IPS DF 19.7 (cell line): ENCODE measurements around the gene CXCL17.

Experiments
- DNase-seq: peaks from one replicate; pipeline ENCODE4 v3.0.0-alpha.2; 2013; ENCODE audit warnings: low read depth, low spot score

Gene CXCL17

DNA sequence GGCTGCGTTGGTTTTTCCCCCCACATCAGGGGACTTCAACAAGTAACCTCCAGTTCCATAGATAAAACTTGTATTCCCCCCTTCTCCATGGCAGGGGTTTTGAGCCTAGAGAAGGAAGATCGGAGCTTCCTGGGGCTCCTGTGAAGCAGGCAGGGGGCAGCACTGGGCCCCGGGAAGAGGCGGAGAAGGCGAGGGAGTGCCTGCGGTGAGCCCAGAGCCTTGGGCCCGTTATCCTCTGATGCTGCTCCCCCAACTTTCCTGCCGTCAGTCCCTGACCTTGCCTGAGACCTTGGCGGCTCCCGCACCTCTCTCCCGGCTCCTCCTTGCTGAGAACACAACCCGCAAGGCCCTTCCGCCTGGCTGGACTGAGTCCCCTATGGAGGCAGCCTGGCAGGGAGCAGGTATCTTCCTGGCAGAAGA lies 18.0 kb downstream of the CXCL17 start:
- no peak for DNase-seq

DNA sequence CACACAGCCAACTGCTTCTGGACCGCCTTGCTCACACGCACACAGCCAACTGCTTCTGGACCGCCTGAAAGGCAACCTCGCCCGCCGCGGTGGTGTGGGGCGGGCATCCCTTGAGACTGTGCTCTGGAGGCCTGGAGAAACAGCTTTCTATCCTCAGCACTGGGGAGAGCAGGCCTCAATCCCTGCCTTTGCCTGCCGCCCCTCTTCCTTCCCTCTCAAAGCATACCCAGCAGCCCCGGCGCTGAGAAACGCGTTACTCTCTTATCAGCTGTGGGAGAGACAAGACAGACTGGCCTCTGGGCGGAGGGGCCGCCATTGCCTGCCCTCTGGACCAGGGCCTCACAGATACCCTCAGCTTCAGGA lies 18.4 kb downstream of the CXCL17 start:
- DNase-seq: no peak

- no peak for DNase-seq
Measured at GRCh38 chr19:42423462-42424344, 19.0 kb downstream of the CXCL17 start.

- no peak for DNase-seq
Measured at GRCh38 chr19:42422901-42423461, 19.8 kb downstream of the CXCL17 start.

DNA sequence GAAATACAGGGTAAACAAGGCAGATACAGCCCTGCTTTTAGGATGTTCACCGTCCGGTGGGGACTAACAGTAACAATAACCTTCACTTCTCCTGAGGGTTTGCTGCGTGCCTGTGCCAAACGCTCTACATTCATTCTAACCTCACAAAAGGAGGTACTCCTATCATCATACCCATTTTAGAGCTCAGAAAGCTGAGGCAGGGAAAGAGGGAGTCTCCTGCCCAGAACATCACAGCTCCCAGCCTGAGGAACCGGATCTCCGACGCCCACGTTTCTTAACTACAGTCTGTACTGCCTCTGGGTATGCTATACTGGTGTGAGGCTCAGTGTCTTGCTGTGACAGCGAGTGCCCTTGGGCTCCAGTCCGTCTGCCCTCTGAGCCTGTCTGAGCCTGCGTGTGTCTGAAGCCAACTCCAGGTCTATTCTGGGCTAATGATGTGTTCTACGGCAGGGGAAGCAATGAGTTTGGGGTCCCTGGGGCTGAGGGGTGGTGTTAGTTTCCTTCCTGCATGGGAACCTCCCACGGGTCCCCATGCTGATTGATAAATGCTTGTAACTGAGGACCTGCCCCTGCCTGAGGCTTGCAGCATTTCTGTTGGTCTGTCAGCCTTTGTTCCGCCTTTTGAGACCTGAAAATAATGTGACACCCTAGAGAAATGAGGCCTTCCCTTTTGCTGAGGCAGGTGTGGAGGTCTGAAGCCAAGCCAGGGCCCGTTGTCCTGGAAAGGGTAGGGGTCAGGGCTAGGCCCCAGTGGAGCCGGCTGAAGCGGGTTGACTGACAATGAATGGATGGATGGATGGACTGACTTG lies 20.4 kb downstream of the CXCL17 start:
- DNase-seq: no peak

- DNase-seq: no peak
Measured at GRCh38 chr19:42421591-42422031, 21.1 kb downstream of the CXCL17 start.

GRCh38 chr19:42421101-42421500 lies 21.6 kb downstream of the CXCL17 start:
- DNase-seq: no peak

GRCh38 chr19:42420055-42420544 lies 22.6 kb downstream of the CXCL17 start:
- DNase-seq: no peak

DNA sequence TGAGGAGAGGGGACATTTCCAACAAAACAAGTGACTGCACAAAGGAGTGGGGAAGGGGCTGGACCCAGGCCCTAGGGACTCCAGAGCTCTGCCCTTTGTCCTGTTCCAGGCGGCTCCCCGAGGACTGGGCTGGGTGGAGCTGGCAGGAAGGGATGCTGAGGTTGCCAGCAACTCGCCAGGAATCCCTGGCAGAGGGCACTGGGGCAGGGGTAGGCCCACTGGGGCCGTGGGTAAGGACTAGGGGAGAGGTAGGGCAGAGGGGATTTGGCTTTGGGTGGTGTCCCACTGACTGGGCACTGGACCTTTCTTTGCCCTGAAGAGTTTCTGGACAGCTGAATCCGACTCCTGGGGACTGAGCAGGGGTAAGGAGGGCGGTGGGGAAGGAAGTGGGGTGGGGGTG lies 23.4 kb downstream of the CXCL17 start:
- no peak for DNase-seq

- no peak for DNase-seq
Measured at GRCh38 chr19:42412661-42413076, 30.1 kb downstream of the CXCL17 start.

GRCh38 chr19:42412227-42412626 lies 30.5 kb downstream of the CXCL17 start:
- DNase-seq: no peak

- DNase-seq: no peak
Measured at GRCh38 chr19:42411581-42412178, 31.1 kb downstream of the CXCL17 start.

DNA sequence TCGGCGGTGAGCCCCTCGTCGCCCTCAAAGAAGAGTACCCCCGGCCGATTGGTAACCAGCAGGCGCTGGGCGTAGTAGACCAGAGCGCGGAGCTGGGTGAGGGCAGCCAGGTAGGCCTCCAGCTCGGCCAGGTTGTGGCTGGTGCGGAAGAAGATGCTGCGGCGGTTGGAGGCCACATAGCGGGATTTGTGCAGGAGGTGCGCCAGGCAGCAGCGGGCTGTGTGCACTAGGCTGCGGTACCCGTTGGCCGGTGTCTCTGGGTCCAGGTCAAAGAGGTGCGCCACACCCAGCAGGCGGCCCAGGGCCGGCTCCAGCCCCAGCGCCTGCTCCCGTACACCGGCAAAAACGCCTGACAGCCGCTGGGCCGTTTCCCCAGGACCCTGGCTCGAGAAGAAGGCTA lies 32.4 kb downstream of the CXCL17 start:
- DNase-seq: no peak

- no peak for DNase-seq
Measured at GRCh38 chr19:42409477-42409876, 33.3 kb downstream of the CXCL17 start.

DNA sequence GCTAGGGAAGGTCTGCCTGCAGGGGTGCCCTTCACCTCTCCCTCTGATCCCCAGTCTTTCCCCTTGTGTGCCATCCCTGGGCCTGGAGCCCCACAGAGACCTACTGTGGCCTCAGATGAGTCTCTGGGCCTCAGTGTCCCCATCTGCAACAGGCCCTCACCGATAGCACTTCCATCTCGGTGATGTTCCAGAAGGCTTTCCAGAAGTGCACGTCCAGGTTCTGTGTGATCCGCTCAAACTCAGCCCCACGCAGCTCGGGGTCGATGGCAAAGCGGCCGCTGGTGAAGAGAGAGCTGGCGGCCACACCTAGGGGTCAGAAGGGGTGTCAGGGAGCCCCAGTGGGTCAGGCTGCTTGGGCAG lies 35.0 kb downstream of the CXCL17 start:
- DNase-seq: no peak

DNA sequence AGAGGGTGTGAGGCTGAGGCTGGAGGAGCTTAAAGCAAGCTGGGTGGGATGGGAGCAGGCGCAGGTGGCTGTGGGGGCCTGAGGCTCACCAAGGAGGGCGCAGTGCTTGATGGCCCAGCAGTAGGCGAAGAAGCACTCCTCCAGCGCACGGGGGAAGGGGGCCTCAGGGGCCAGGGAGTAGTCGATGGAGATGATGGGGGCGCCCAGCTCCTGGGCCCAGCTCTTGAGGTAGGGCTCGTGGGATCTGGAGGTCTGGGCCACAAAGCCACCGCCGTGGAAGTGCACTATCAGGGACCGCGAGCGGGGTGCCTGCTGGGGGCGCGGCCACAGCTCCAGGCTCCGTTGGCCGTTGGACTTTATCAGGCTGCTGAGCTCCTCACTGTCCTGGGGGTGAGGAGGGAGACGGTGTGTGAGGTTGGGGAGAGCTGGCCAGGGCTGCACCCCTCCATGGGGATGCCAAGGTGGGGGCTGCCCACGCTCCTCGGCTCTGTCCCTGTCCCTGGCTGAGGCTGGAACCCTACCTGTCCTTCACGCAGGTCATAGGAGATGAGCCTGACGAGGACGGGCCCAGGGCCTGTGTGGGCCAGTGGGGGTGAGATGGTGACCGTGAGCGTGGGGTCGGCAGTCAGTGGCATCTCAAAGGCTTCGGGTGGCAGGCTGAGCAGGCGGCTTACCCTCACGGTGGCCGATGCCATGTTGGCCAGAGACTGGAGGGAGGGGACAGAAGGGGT lies 35.5 kb downstream of the CXCL17 start:
- no peak for DNase-seq

GRCh38 chr19:42406111-42406510 lies 36.6 kb downstream of the CXCL17 start:
- DNase-seq: no peak

DNA sequence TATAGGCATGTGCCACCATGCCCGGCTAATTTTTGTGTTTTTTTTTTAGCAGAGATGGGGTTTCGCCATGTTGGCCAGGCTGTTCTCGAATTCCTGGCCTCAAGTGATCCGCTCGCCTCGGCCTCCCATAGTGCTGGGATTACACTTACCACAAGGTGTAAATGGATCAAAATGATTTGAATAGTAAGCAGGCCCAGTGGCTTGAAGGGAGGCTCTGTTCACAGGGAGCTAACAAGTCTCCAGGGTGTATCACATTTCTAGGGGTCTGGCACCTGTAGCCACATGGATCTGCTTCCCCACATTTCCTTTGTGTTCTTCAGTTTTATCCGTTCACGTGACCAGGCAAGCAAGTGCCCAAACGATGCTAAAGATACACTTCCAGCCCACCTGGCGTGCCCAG lies 39.2 kb downstream of the CXCL17 start:
- no peak for DNase-seq

DNA sequence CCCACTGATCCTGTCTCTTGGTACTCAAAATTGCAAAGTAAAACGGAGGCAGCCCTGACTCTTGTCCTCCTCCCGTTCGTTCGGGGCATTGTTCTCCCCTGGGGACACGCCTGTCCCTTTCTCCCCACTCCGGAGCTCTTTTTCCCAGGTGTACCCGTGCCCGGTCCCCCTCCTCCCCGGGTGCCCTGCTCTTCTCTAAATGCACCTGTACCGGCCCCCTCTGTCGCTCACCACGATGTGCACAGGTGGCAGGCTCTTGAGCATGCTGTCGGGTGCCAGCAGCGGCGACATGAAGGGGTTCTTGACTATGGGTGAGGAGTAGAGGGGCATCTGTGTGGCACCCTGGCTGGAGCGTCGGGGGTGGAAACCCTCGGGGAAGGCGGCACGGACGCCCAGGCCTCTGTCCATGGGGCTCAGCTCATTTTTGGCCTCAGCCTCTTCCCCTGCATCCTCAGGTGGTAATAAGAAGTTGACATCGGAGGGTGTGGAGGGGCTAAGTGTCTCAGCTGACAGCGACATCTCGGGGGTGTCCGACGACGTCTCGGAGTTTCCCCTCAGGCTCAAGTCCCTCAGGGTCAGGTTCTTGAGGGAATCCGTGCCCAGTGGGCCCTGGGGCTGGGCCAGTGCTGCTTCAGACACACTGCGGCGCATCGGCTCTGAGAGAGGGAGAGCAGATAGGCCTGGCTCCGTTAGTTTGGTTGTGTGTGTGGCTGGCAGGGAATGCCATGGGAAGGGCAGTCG lies 40.2 kb downstream of the CXCL17 start:
- DNase-seq: no peak
